HG03025 (cell line): ENCODE data around the gene GALNT5.

Experiments used
- ATAC-seq: cut with Tn5 transposase; IDR thresholded peaks from one replicate; pipeline ENCODE4 v1.9.1; 2021; ENCODE audit warnings: mild to moderate bottlenecking, moderate library complexity; ENCODE audit not compliant: unreplicated experiment, low FRiP score

GALNT5 gene

GRCh38 chr2:157245846-157246764 lies 11.4 kb upstream of the GALNT5 start:
- ATAC-seq = peak; percentile 99

GRCh38 chr2:157246765-157247407 lies 10.6 kb upstream of the GALNT5 start:
- no peak for ATAC-seq

- no peak for ATAC-seq
Measured at GRCh38 chr2:157250836-157251235, 6.7 kb upstream of the GALNT5 start.

GRCh38 chr2:157251932-157252331 lies 5.6 kb upstream of the GALNT5 start:
- ATAC-seq = no peak

- no peak for ATAC-seq
Measured at GRCh38 chr2:157252529-157252928, 5.0 kb upstream of the GALNT5 start.

- no peak for ATAC-seq
Measured at GRCh38 chr2:157254041-157254440, 3.5 kb upstream of the GALNT5 start.

GRCh38 chr2:157255746-157256145 lies 1.8 kb upstream of the GALNT5 start:
- ATAC-seq = no peak

GRCh38 chr2:157256626-157257025 lies 879 bp upstream of the GALNT5 start:
- peak; percentile 100 for ATAC-seq

GRCh38 chr2:157258520-157259326 lies 1.2 kb downstream of the GALNT5 start:
- ATAC-seq = no peak

- ATAC-seq = no peak
Measured at GRCh38 chr2:157259386-157259785, 1.9 kb downstream of the GALNT5 start.

- no peak for ATAC-seq
Measured at GRCh38 chr2:157259960-157260359, 2.5 kb downstream of the GALNT5 start.

GRCh38 chr2:157260533-157261198 lies 3.2 kb downstream of the GALNT5 start:
- no peak for ATAC-seq

GRCh38 chr2:157261199-157261782 lies 3.8 kb downstream of the GALNT5 start:
- ATAC-seq = no peak

GRCh38 chr2:157262248-157262647 lies 4.7 kb downstream of the GALNT5 start:
- no peak for ATAC-seq

GRCh38 chr2:157264099-157264498 lies 6.6 kb downstream of the GALNT5 start:
- ATAC-seq = no peak

GRCh38 chr2:157265825-157266224 lies 8.3 kb downstream of the GALNT5 start:
- ATAC-seq = no peak

- ATAC-seq = no peak
Measured at GRCh38 chr2:157267476-157267875, 10.0 kb downstream of the GALNT5 start.

- ATAC-seq = no peak
Measured at GRCh38 chr2:157269060-157269459, 11.6 kb downstream of the GALNT5 start.

- ATAC-seq = no peak
Measured at GRCh38 chr2:157269922-157270321, 12.4 kb downstream of the GALNT5 start.

GRCh38 chr2:157271590-157272203 lies 14.2 kb downstream of the GALNT5 start:
- no peak for ATAC-seq
